ENCODE data around the gene STPG1.
"Not testable (repeated sequence)": the region's sequence is repeated elsewhere in the genome, so short reads cannot be mapped to it uniquely, and the experiment has no call there.

The STPG1 gene, protein sequence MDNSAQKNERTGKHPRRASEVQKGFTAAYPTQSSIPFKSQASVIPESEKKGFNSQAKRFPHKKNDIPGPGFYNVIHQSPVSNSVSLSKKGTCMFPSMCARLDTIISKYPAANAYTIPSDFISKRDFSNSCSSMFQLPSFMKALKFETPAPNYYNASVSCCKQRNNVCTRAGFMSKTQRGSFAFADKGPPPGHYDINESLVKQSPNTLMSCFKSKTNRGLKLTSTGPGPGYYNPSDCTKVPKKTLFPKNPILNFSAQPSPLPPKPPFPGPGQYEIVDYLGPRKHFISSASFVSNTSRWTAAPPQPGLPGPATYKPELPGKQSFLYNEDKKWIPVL

DNA sequence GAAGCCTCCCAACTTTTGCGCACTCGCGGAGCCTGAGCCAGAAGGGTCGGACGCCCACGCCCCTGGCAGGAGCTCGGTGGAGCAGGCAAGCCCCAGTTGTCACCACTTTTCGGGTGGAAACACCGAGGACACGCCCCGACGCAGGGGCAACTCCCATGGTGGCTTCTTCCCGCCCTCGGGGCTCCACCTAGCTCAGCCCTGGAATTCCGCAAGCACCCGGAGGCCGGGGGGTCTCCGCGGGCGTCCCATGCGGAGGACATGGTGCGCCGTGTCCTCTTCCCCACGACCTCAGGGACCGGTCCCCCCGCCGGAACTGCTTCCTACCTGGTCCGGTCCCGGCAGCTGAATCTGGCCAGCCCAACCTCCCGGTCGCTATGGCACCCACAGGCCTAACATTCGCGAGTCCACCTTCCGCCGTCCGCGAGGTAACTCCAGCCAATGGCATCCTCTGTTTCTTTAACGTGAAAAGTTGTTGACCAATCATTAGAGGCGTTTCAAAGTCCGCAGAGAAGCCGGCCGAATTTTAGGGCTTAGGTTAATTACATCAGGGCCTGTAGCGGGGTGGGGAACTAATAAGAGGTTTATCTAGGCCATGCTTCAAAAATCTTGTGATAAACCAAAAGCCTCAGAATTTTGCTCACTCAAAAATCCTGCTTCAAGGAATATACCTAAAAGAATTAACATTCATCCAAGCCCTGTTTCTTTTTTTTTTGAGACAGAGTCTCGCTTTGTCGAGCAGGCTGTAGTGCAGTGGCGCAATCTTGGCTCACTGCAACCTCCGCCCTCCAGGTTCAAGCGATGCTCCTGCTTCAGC, at the start of gene STPG1:
STPG1 (minus strand) TSS at position 433 of the 814 bp plus-strand sequence. CDS start 12,394 bp downstream, outside the sequence.
- DNase-seq (ENCODE audit: low read depth, low spot score): peak; percentile 59

DNA sequence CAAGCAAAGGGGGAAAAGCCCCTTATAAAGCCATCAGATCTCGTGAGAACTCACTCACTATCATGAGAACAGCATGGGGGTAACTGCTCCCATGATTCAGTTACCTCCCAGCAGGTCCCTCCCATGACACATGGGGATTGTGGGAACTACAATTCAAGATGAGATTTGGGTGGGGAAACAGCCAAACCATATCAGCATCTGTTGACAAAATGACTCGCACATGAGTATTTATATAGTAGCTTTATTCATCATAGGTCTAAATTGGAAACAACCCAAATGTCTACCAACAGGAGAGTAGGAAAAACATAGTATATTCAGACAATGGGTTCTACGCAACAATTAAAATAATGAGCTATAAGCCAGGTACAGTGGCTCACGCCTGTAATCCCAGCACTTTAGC, 48.5 kb upstream of the STPG1 start:
- DNase-seq (ENCODE audit: low read depth, low spot score): not testable (repeated sequence)

DNA sequence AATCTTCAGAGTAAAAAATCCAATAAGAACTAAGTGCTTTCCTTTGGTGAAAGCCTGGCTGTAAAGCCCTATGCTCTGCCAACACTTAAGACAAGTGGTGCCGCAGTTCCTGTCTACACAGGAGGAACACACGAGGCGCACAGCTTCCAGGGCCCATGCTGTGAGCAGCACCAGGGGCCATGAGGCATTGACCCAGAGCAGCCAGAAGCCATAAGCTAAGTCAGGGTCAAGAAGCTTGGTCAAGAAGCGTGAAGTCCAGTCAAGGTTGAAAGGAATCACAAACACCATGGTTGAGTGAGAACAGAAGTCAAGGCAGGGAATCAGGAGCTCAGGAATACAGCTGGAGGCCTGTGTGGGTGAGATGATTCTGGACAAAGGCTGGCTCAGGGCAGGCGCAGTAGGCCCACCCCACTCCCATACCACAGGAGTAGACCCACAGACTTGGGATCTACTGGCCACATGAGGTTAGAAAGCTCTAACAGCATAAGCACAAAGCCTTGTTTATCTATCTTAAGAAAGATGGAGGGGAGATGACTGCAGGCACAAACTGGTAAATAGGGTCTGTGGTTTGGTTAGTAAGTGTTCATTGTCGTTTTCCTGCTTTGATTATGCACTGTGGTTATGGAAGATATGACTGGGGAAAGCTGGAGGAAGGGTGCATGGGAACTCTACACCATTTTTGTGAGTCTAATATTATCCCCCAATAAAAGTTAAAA, 46.1 kb upstream of the STPG1 start:
- DNase-seq (ENCODE audit: low read depth, low spot score): no peak

DNA sequence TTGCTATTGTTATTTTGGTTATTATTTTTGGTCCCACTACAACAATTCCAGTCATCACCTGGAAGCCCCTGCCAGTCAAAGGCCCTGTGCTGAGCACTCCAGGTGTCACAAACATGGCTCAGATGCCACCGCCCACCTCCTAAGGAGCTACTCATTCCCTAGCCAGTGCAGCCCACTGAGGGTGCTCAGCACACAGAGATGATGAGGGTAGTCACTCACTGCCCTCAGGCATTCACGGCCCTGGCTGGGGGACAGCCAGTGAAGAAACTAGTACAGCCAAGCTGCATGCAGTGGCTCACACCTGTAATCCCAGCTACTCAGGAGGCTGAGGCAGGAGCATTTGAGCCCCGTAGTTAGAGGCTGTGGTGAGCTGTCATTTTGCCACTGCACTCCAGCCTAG, 44.3 kb upstream of the STPG1 start:
- DNase-seq (ENCODE audit: low read depth, low spot score): no peak

DNA sequence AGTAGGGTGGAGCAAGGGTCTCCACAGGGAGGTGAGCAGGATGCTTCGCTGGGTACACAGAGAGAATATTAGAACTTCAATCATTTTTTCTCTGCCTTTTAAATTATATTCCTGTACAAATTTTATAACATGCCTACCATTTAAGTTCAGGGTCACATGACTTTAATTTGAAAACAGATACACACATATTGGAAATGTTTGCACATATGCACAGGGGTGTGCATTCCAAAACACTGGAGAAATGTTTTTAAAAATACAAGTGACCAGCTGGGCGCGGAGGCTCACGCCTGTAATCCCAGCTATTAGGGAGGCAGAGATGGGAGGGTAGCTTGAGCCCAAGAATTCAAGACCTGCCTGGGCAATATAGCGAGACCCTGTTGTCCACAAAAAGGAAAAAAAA, 41.7 kb upstream of the STPG1 start:
- DNase-seq (ENCODE audit: low read depth, low spot score): no peak

DNA sequence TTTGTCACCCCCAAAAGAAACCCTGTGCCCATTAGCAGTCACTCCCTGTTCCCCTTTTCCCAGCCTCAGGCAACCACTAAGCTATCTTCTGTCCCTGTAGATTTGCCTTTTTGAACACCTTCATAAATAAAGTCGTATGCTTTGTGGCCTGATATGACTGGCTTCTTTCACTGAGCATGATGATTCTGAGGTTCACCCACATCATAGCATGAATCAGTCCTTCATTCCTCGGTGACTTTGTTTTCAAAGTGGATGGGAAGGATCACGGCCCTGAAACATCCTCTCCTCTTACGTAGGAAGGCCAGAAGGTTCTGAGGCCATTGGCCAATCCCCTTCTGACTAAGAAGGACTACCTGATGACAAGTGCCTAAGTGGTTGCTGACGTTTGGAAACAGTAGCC, 41.1 kb upstream of the STPG1 start:
- DNase-seq (ENCODE audit: low read depth, low spot score): no peak

DNA sequence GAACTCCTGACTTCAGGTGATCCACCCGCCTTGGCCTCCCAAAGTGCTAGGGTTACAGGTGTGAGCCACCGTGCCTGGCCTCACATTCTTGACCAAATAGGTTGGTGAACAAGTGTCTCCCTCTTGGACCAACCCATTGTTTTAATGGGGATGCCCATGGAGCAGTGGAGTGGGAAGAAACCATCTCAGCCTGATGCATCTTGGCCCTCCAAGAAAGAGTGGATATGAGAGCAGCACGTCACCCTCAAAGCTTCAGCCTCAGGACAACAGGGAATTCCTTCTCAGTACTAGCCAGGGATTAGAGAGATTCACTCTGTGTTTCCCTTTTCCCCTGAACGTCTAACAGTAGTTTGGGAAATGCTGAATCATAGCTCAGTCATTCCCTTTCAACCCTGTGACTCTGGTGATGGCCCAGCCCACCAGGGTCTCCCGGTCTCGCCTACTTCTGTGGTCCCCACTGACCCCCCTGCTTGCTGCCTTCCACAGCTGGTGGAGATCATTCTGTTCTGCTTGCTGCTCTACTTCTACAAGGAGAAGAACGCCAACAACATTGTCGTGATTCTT, 39.4 kb upstream of the STPG1 start:
- no peak for DNase-seq (ENCODE audit: low read depth, low spot score)

DNA sequence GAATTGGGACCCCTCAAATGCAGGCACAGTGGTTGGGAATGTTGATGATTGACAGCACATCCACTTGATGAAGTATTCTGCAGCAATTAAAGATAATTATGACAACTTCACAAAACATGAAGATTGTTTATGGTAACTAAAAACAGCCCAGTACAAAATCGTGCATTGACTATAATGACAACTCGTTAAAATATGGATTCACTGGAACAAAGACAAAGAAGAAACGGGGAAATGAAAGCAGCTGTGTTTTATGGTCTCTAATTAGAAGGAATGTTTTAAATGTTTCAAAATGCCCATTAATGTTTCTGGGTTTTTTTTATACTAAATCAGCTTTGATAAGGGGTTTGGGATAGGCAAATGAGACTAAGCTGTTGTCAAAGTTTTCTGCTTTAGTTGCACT, 38.2 kb upstream of the STPG1 start:
- no peak for DNase-seq (ENCODE audit: low read depth, low spot score)

DNA sequence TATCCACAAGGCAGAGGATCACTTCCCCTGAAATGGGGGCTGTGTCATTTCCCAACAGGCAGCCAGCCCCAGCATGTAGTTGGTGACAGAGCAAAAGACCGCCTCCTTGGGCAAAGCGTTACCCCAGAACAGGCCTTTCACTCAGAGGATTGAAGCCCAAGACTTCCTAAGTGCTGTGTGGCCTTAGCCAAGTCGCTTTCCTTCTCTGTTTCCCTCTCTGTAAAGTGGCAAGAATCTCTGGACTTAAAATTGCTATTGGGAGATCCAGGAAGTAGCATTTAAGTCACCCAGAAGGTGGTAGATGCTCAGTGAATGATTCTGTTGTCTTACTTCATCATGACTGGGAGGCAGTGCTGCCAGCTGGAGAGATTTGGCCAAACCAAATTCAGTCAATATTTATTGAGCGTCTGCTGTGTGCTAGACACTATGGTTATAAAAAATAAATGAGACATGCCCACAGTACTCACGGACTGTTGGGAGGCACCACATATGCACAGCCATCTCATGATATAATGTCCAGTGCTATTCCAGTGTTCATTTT, 37.3 kb upstream of the STPG1 start:
- no peak for DNase-seq (ENCODE audit: low read depth, low spot score)

DNA sequence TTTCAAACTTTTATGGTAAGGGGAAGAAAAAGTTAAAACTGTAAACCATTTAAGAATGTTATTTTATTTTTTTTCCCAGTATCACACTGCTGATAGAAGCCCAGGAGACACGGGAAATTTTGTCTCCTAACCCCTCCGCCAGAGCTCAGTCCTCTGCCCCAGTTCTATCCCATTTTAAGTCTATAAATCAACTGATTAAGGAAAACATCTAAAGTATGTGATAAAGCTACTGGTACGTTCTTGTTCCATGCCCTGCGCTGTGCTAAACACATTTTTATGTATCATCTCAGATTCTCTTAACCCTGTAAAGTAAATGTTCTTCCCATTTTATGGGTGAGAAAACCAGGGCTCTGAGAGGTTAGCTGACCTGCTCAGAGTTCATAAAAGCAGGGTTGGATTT, 36.7 kb upstream of the STPG1 start:
- no peak for DNase-seq (ENCODE audit: low read depth, low spot score)

DNA sequence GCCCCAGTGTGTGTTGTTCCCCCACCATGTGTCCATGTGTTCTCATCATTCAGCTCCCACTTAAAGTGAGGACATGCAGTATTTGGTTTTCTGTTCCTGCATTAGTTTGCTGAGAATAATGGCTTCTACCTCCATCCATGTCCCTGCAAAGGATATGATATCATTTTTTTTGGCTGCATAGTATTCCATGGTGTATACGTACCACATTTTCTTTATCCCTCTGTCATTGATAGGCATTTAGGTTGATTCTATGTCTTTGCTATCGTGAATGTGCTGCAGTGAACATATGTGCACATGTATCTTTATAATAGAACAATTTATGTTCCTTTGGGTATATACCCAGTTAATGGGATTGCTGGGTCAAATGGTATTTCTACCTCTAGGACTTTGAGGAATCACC, 32.9 kb upstream of the STPG1 start:
- not testable (repeated sequence) for DNase-seq (ENCODE audit: low read depth, low spot score)

DNA sequence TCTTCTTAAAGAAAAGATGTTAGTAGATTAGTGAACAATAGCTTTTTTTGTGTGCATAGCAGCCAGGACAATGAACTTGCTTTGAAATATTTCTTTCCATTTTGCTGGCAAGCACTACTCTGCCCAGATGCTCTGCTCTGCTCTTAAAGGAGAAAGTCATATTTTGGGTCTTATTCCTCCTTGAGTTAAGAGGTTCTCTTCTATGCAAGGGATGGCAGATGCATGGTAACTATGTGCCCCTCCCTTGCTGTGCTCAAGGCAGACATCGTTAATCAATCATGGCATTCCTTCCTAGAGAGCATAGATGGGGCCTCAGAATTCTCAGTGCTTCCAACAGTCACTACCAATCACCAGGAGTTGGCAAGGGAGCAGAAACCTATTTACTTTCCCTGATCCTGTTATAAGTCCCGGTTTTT, 29.7 kb upstream of the STPG1 start:
- DNase-seq (ENCODE audit: low read depth, low spot score): no peak

DNA sequence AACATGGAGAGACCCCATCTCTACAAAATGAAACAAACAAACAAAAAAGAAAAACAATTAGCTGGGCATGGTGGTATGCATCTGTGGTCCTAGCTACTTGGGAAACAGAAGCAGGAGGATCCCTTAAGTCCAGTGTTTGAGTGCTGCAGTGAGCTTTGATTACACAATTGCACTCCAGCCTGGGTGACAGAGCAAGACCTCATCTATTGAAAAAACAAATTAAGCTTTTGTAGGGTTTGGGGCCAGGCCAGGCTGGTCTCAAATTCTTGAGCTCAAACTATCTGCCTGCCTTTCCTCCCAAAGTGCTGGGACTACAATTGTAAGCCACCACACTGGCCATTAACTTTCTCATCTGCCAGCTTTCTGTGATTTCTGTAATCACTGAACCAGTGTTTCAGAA, 29.2 kb upstream of the STPG1 start:
- DNase-seq (ENCODE audit: low read depth, low spot score): no peak

DNA sequence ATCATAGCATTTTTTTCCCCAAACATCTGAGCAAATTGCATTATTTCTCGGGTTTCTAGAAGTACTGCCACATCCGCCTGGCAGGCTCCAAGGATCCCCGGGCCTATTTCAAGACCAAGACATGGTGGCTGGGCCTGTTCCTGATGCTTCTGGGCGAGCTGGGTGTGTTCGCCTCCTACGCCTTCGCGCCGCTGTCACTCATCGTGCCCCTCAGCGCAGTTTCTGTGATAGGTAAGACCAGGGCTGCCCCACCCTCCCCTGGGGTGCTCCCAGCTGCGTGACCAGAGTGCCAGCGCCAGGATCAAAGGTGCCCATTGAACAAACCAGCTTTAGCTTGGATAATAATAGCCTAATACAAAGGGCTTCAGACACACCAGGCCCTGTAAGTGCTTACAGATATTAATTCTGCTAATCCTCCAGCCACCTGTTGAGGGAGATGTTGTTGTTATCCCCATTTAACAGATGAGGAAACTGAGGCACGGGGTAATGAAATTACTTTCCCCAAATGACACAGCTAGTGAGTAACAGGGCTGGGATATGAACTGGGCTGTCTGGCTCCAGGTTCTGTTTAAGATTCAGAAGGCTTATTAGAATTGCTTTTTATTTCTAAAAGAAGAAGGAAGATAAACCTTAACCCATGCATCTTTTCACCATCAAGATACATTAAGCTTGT, 28.6 kb upstream of the STPG1 start:
- DNase-seq (ENCODE audit: low read depth, low spot score): no peak

DNA sequence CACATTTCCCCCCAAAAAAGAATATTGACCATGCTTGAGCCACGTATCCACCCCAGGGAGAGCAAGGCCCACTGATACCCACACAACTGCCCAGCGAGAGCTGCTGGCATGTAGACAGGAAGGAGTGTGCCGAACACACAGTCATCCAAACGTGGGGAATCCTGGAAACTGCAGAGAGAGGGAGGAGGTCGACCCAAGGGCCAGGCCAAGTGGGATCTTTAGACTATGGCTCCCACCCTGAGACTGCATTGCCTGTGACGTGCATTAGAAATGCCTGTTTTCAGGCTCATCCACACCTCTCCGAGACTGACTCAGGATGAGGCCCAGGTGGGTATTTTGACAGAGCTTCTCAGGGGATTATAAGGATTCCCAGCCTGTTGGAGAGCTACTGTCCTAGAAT, 27.9 kb upstream of the STPG1 start:
- no peak for DNase-seq (ENCODE audit: low read depth, low spot score)

DNA sequence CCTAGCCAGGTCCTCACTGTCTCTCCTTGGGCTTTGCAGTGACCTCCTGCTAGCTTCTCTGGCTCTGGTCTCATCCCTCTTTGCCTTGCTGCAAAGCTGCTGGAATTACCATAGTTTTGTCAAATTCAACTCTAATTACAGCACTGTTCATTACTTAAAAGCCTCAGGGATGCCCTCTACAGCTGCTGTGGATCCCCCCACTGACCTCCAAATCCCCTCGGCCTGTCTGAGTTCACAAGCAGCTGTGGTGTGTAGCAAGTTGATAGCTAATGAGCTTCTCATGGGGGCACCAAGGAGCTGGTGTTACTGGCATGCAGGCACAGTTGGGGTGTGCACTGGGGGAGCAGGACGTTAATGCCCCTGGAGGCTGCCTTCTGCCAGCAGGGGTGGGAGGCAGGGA, 26.9 kb upstream of the STPG1 start:
- DNase-seq (ENCODE audit: low read depth, low spot score): no peak

DNA sequence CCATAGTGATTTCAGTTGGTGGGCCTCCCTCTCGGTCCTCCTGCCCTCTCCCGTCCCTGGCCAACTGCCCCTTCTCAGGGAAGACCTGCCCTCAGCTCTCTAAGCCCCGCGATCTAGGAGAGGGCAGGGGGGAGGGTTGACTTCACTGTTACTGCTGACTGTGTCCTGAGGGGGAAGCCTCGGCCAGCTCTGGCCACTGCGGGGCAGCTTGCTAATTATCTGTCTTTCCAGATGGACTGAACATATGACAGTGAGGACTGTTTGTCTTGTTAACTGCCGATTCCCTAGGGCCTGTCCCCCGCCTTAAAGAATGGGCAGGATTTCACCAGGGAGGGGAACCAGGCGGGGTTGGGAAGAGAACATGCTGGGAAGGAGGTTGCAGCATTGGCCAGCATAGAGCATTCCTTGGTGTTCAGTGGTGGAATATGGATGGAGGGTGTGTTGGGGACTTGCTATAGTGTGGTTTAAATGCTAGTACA, 24.9 kb upstream of the STPG1 start:
- DNase-seq (ENCODE audit: low read depth, low spot score): no peak

DNA sequence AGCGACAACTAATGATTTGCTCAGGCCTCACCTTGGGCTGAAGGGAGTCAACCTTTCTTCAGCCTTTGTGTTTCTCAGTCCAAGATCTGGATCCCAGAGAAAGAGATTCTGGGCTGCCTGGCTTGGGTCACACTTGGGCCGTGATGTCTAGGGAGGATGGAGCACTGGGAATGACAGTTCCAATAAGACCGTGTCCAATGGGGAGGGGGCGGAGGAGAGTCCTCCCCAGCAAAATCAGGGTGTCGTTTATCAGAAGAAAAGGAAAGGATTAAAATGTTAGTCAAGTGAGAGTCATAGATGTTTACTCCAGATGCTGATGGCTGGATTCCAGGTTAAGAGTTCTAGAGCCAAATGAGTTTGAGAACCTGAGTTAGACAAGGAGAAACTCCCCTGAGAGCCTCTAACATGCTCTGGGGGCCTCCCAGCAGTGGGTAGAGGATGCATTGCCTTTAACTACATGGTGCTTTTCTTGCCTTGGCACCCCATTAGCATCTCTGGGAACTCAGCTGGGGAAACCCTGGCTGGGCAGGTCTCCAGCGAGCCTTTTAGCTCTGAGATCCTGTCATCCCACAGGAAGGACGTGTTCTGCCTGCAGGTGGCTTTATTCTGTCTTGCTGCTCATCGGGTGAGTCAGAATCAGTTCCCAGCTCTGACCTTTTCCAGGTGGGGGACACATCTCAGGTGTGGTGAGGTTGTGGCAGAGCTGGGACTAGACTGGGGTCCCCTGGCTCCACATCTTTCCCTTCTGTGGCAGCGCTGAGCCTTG, 24.2 kb upstream of the STPG1 start:
- DNase-seq (ENCODE audit: low read depth, low spot score): no peak

DNA sequence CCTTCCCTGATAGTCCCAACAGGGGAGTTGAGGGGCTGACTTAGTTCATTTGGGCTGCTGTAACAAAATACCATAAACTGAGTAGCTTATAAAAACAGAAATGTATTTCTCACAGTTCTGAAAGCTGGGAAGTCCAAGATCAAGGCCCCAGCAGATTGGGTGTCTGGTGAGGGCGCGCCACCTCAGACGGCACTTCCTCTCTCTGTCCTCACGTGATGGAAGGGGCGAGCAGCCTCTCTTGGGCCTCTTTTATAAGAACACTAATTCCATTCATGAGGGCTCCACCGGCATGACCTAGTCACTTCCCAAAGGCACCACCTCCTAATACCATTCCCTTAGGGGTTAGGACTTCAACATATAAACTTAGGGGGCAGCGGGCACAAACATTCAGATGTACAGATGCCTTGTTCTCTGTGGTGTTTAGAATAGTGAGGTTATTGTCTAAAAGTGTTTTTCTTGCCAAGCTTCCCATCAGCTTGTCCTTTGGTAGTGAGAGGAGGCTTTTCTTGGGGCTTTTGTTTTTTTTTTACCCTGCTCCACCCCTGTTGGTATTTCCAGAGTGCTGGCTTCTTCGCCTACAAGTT, 22.3 kb upstream of the STPG1 start:
- DNase-seq (ENCODE audit: low read depth, low spot score): no peak

DNA sequence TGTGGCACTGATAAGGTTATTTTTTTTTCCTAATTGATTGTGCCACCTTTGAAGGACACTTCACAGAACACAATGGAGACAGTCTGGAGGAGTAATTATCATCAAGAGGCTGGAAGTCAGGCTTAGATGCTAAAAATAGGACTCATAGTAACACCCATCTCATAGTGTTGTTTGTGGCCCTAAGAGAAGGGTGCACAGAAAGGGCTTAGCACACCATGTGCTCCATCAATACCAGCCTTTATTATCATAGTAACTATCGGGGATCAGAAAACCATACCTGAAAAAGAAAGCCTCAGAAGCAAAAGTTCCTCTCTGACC, 13.9 kb upstream of the STPG1 start:
- no peak for DNase-seq (ENCODE audit: low read depth, low spot score)
